Right lobe of liver (tissue), 6 donors: Measurements from ENCODE around the gene SVIL. TPM values are rescaled to one million over a fixed set of nuclear protein-coding genes. Genes with fewer than 3 reads are reported as not detected.
"Not testable (repeated sequence)": the region's sequence is repeated elsewhere in the genome, so short reads cannot be mapped to it uniquely, and the experiment has no call there.

ENCODE experiments used
- ATAC-seq, 4 donors: fragments of 200-7000 bp; cut with Tn5 transposase; one replicate each; pipeline ENCODE4 v1.9.1; 2020; ENCODE audit warnings: mild to moderate bottlenecking in 4 of 4, moderate library complexity in 4 of 4
- DNase-seq, 3 donors: peaks; one replicate each; pipeline ENCODE4 v3.0.0-alpha.2; 2020
- H3K27ac ChIP-seq, 3 donors: fragments of 200-600 bp; one replicate each; pipeline ENCODE4 v1.8.0; 2022
- H3K27me3 ChIP-seq, 2 donors: fragments of 200-600 bp; one replicate each; pipeline ENCODE4 v1.8.0; 2022
- H3K36me3 ChIP-seq, 4 donors: fragments of 200-600 bp; sonication (generic) in 1 of 4; one replicate each; pipeline versions ENCODE4 v1.5.1 to v1.8.0; 2017 to 2022; ENCODE audit warnings: control low read depth in 1 of 4
- H3K4me1 ChIP-seq, 4 donors: fragments of 200-600 bp; sonication (generic) in 1 of 4; one replicate each; pipeline versions ENCODE4 v1.5.1 to v1.8.0; 2017 to 2022; ENCODE audit warnings: control low read depth in 1 of 4
- H3K4me3 ChIP-seq, 3 donors: fragments of 200-600 bp; one replicate each; pipeline ENCODE4 v1.8.0; 2022
- H3K9me3 ChIP-seq, 4 donors: fragments of 200-600 bp; sonication (generic) in 1 of 4; one replicate each; pipeline versions ENCODE4 v1.5.1 to v1.8.0; 2017 to 2022; ENCODE audit warnings: control low read depth in 1 of 4
- CTCF ChIP-seq, 4 donors: fragments of 200-600 bp in 3 of 4; fragments of 450-650 bp in 1 of 4; IDR thresholded peaks; one replicate each; pipeline versions ENCODE4 v1.5.1 to v1.8.0; 2016 to 2022; ENCODE audit warnings: antibody characterized with exemption in 4 of 4, mild to moderate bottlenecking in 2 of 4
- POLR2A ChIP-seq: fragments of 450-650 bp; IDR thresholded peaks from one replicate; pipeline ENCODE4 v1.6.1; 2017; ENCODE audit warnings: antibody characterized with exemption, mild to moderate bottlenecking
- WGBS: methylation state at CpG from one replicate; pipeline ENCODE4 v1.1.6; 2018; ENCODE audit warnings: low coverage, low lambda C conversion rate; ENCODE audit not compliant: insufficient coverage; ENCODE audit errors: missing lambda C conversion rate; 5-methylcytosine and 5-hydroxymethylcytosine counted together
- intact Hi-C, 2 donors: fragments of 100-400 bp; cut with DNase I; formaldehyde crosslinking; loops; one replicate each; pipeline versions ENCODE4 v1.11.2 to v1.14.1; 2022
- total RNA-seq, 6 experiments: library from RNA; depleted of rRNA in 2 of 6; stranded (reverse); fragments of >200 nt in 2 of 6; fragmentation: NEBNext Ultra II Directional in 3 of 6; extraction: Animal tissue kit (Norgen Biotek cat#: 25700) in 3 of 6; gene quantifications; one replicate each; pipeline versions ENCODE4 v1.1.0 to v1.2.4, GENCODE V29; 2016 to 2023
- donor health status: DM: no; HTN: yes; CAD: no.
- donor health status: DM: no; HTN: no; CAD: no.
- donor health status: DM: no; HTN: no; CAD: no.
- donor health status: DM: no; HTN: yes; CAD: no.
- donor health status: DM: no; HTN: yes; CAD: no.

The SVIL gene
- total RNA-seq, 6 experiments from 2014 or later, result 12.3 to 15.1 (median 13.6) TPM

GRCh38 chr10:29512425-29512974, 122.3 kb downstream of the SVIL start:
- TF ChIP-seq CTCF (IDR thresholded peaks at IDR 0.05) (no peak), POLR2A (no peak)
- Histone ChIP-seq H3K27ac (no peak overlapping the region), H3K9me3 (no peaks in the 10 kb centered on the region), H3K4me1 (no peaks in the 10 kb centered on the region), H3K36me3 (peaks cover 0 to 7% (median 2%) of the 10 kb centered on the region in 4 donors), H3K4me3 (no peak overlapping the region), H3K27me3 (no peaks in the 10 kb centered on the region)
- 93% methylated on average over 10 of the region's 10 CpGs for WGBS
- ATAC-seq (no peak), DNase-seq (no peak)
- intact Hi-C loops, result no loop called here

GRCh38 chr10:29511806-29512205, 123.0 kb downstream of the SVIL start:
- H3K36me3 ChIP-seq, H3K9me3 ChIP-seq, H3K4me3 ChIP-seq, H3K27me3 ChIP-seq, DNase-seq, H3K27ac ChIP-seq, H3K4me1 ChIP-seq, ATAC-seq, intact Hi-C loops: not testable (repeated sequence)
- WGBS, result 93% methylated on average over 5 of the region's 5 CpGs

- DNase-seq, intact Hi-C loops: not testable (repeated sequence)
These were observed 124.2 kb downstream of the SVIL start for GRCh38 chr10:29510483-29511157.

GRCh38 chr10:29508554-29509244, 126.1 kb downstream of the SVIL start:
- no peak overlapping the region for H3K4me3 ChIP-seq
- no peaks in the 10 kb centered on the region for H3K9me3 ChIP-seq
- H3K27ac ChIP-seq, result no peak overlapping the region
- H3K36me3 ChIP-seq, result peaks cover 0 to 7% (median 2%) of the 10 kb centered on the region in 4 donors
- intact Hi-C loops, result no loop called here
- no peaks in the 10 kb centered on the region for H3K4me1 ChIP-seq
- TF ChIP-seq POLR2A (no peak), CTCF (IDR thresholded peaks at IDR 0.05) (no peak)
- no peak for DNase-seq
- WGBS, result 80% methylated on average over 12 of the region's 13 CpGs
- ATAC-seq, result no peak
- H3K27me3 ChIP-seq, result no peaks in the 10 kb centered on the region

More at GRCh38 chr10:29510483-29511157, 124.2 kb downstream of the SVIL start:
- ATAC-seq, result peak in 1 of 4 donors; percentile 47
- not testable (repeated sequence) for H3K27ac ChIP-seq, H3K4me1 ChIP-seq, H3K27me3 ChIP-seq, H3K9me3 ChIP-seq, H3K36me3 ChIP-seq, H3K4me3 ChIP-seq
- WGBS, result 89% methylated on average over 7 of the region's 24 CpGs

GRCh38 chr10:29507750-29508149, 127.0 kb downstream of the SVIL start:
- ATAC-seq, H3K27ac ChIP-seq, H3K9me3 ChIP-seq, H3K36me3 ChIP-seq, H3K27me3 ChIP-seq, DNase-seq, intact Hi-C loops, H3K4me1 ChIP-seq, H3K4me3 ChIP-seq: not testable (repeated sequence)
- 68% methylated on average over 2 of the region's 4 CpGs for WGBS

- DNase-seq, intact Hi-C loops, H3K9me3 ChIP-seq, H3K36me3 ChIP-seq, H3K4me3 ChIP-seq, ATAC-seq, H3K4me1 ChIP-seq, H3K27ac ChIP-seq, H3K27me3 ChIP-seq: not testable (repeated sequence)
- 82% methylated on average over 5 of the region's 11 CpGs for WGBS
These were observed 128.3 kb downstream of the SVIL start for GRCh38 chr10:29506324-29506921.
